RWPE2 (cell line): Measurements from ENCODE around the gene ACTL8.

Experiments used
- ATAC-seq: fragments of 200-7000 bp; cut with Tn5 transposase; 3 replicates; pipeline ENCODE4 v1.9.1; 2021; ENCODE audit warnings: low read depth
- DNase-seq: peaks from one replicate; pipeline ENCODE4 v3.0.0-alpha.2; 2020; ENCODE audit warnings: low spot score
- H3K27ac ChIP-seq: fragments of 450-650 bp; 2 replicates; pipeline ENCODE4 v1.5.1; 2017; ENCODE audit warnings: mild to moderate bottlenecking; ENCODE audit not compliant: poor library complexity, severe bottlenecking
- H3K27me3 ChIP-seq: fragments of 250-450 bp; sonication (Bioruptor Pico); 2 replicates; pipeline ENCODE4 v1.5.1; 2021; ENCODE audit warnings: mild to moderate bottlenecking, moderate library complexity; ENCODE audit not compliant: insufficient read depth, poor library complexity, severe bottlenecking
- H3K36me3 ChIP-seq: fragments of 250-450 bp; sonication (Bioruptor Pico); 2 replicates; pipeline ENCODE4 v1.5.1; 2020; ENCODE audit warnings: low read depth, mild to moderate bottlenecking, moderate library complexity
- H3K4me1 ChIP-seq: fragments of 250-450 bp; sonication (Bioruptor Pico); 2 replicates; pipeline ENCODE4 v1.5.1; 2021; ENCODE audit warnings: mild to moderate bottlenecking, moderate library complexity; ENCODE audit not compliant: insufficient read depth, poor library complexity, severe bottlenecking
- H3K4me3 ChIP-seq: fragments of 250-450 bp; sonication (Bioruptor Pico); 2 replicates; pipeline ENCODE4 v1.5.1; 2021; ENCODE audit warnings: mild to moderate bottlenecking, moderate library complexity; ENCODE audit not compliant: severe bottlenecking
- H3K9me3 ChIP-seq: fragments of 250-450 bp; sonication (Bioruptor Pico); 2 replicates; pipeline ENCODE4 v1.5.1; 2021; ENCODE audit warnings: mild to moderate bottlenecking, moderate library complexity; ENCODE audit not compliant: severe bottlenecking
- TF ChIP-seq, protein P1 (sequence below): fragments of 450-650 bp; IDR thresholded peaks from one replicate; pipeline ENCODE4 v1.5.1; 2017; ENCODE audit warnings: mild to moderate bottlenecking, moderate library complexity; ENCODE audit not compliant: poor library complexity, severe bottlenecking

The ACTL8 gene

DNA sequence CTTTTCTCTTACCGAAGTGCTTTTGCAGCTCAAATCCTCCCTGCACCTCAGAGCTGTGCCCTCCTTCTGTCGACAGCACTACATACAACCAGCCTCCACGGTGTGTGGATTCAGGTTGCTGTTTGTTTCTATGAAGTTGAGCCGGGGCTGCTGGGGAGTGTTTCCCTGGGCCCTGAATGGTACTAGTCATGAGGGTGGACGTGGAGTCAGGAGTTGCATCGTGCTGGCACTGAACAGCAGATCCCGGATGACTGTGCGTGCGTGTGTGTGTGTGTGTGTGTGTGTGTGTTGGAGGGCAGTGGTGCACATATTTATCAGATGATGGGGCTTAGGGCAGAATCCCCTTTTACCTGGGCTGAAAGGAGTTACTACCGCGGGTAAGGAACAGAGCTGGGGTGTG, 47.0 kb downstream of the ACTL8 start:
- DNase-seq, result no peak
- Histone ChIP-seq H3K4me1 (no peaks in the 10 kb centered on the region), H3K36me3 (no peaks in the 10 kb centered on the region), H3K4me3 (no peak overlapping the region), H3K27me3 (peaks cover 4% of the 10 kb centered on the region), H3K27ac (no peak overlapping the region), H3K9me3 (no peaks in the 10 kb centered on the region)
- ATAC-seq, result no peak
- TF ChIP-seq, protein P1, sequence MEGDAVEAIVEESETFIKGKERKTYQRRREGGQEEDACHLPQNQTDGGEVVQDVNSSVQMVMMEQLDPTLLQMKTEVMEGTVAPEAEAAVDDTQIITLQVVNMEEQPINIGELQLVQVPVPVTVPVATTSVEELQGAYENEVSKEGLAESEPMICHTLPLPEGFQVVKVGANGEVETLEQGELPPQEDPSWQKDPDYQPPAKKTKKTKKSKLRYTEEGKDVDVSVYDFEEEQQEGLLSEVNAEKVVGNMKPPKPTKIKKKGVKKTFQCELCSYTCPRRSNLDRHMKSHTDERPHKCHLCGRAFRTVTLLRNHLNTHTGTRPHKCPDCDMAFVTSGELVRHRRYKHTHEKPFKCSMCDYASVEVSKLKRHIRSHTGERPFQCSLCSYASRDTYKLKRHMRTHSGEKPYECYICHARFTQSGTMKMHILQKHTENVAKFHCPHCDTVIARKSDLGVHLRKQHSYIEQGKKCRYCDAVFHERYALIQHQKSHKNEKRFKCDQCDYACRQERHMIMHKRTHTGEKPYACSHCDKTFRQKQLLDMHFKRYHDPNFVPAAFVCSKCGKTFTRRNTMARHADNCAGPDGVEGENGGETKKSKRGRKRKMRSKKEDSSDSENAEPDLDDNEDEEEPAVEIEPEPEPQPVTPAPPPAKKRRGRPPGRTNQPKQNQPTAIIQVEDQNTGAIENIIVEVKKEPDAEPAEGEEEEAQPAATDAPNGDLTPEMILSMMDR, result no peak

DNA sequence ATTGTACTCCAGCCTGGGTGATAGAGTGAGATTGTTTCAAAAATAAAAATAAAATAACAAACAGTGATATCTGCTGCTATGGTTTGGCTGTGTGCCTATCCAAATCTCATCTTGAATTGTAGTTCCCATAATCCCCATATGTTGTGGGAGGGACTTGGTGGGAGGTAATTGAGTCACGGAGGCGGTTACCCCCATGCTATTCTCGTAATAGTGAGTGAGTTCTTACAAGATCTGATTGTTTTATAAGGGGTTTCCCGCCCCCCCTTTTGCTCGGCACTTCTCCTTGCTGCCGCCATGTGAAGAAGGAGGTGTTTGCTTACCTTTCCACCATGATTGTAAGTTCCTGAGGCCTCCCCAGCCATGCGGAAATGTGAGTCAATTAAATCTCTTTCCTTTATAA, 47.8 kb downstream of the ACTL8 start:
- TF ChIP-seq, protein P1, result no peak
- Histone ChIP-seq H3K4me3 (no peak overlapping the region), H3K36me3 (no peaks in the 10 kb centered on the region), H3K9me3 (no peaks in the 10 kb centered on the region), H3K27me3 (peaks cover 5% of the 10 kb centered on the region), H3K27ac (no peak overlapping the region), H3K4me1 (no peaks in the 10 kb centered on the region)
- DNase-seq (no peak), ATAC-seq (no peak)

DNA sequence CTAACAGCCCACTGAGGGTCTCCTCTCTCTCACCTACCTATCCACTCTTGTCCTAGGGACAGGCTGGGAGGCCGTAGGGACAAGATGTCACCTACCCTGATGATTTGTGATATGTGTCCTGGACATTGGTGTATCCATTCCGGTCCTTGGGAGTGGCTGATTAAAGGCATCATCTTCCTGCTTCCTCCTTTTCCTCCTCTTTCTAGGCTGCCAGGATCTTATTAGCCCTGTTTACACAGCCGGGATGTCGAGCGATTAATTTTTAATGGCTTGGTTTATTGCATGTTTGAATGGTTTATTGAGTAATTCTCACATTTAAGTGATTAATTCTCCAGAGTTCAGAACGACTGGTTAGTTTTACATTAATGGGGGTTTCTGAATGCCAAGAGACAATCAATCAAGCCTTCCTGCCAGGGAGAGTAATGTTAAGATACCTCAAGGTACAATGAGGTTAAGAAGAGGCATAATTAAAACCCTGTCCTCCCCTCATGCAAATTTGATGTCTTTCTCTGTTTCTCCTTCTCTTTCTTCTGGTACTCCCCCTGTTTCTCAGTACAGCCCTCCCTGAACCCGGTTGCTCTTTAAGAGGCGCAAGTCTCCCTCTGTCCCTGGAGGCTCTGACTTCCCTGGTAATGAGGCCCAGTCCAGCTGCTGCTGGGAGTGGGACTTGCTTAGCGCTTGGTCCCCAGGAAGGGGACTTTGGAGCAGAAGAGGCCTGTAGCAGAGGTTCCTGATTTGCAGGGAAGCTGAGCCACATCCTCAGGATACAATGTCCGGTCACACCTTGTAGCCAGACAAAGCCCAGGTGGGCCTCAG, 50.9 kb downstream of the ACTL8 start:
- TF ChIP-seq, protein P1, result no peak
- H3K36me3 ChIP-seq, result no peaks in the 10 kb centered on the region
- H3K4me3 ChIP-seq, result no peak overlapping the region
- peaks cover 8% of the 10 kb centered on the region for H3K27me3 ChIP-seq
- no peak overlapping the region for H3K27ac ChIP-seq
- ATAC-seq (no peak), DNase-seq (no peak)
- no peaks in the 10 kb centered on the region for H3K9me3 ChIP-seq
- H3K4me1 ChIP-seq, result no peaks in the 10 kb centered on the region

DNA sequence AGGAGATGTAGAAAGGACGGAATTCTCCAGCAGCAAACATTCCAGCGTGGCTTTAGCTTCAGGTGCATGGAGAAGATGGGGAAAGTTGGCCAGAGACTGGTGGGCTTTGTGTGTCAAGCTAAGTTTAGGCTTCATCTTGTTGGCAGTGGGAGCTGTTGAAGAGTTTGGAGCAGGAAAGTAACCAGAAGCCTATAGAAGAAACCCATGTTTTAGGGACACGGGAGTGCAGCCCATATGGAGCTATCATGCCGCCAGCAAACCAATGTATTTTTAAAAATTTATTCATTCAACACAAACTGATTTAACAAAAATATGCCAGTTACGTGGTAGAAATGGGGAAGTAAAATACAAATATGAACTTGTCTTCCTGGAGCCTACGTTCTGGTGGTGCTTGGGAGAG, 53.7 kb downstream of the ACTL8 start:
- Histone ChIP-seq H3K9me3 (no peaks in the 10 kb centered on the region), H3K27me3 (peaks cover 12% of the 10 kb centered on the region), H3K4me3 (no peak overlapping the region), H3K36me3 (no peaks in the 10 kb centered on the region), H3K27ac (no peak overlapping the region), H3K4me1 (no peaks in the 10 kb centered on the region)
- DNase-seq (no peak), ATAC-seq (no peak)
- TF ChIP-seq, protein P1, result no peak

DNA sequence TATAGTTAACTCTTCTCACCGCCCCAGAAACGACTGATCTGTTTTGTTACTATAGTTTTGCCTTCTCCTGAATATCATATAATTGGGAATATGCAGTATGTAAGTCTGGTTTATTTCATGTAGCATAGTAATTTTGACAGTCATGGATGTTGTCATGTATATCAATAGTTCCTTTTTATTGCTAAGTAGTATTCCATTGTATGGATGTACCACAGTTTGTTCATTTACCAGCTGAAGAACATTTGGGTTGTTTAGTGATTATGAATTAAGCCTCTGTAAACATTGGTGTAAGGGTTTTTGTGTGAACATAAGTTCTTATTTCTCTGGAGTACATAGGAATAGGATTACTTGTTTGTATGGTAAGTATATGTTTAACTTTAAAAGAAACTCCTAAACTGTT, 55.5 kb downstream of the ACTL8 start:
- ATAC-seq, result no peak
- H3K4me1 ChIP-seq, result no peaks in the 10 kb centered on the region
- TF ChIP-seq, protein P1, result no peak
- no peak overlapping the region for H3K27ac ChIP-seq
- no peaks in the 10 kb centered on the region for H3K9me3 ChIP-seq
- no peak for DNase-seq
- peaks cover 19% of the 10 kb centered on the region for H3K27me3 ChIP-seq
- H3K36me3 ChIP-seq, result no peaks in the 10 kb centered on the region
- no peak overlapping the region for H3K4me3 ChIP-seq
